CD4-positive, alpha-beta memory T cell (primary cell): ENCODE measurements around the gene CCDC78. TPM values are rescaled to one million over a fixed set of nuclear protein-coding genes. Genes with fewer than 3 reads are reported as not detected.

Experiments
- CTCF ChIA-PET: fragments of 350-600 bp; sonication (Branson Sonifier 250); formaldehyde crosslinking; loops from one replicate; lab custom pipeline; 2021; ENCODE audit warnings: inconsistent platforms; ENCODE audit not compliant: partially characterized antibody; lab: Charles Lee
- POLR2A ChIA-PET: fragments of 350-600 bp; sonication (Branson Sonifier 250); formaldehyde crosslinking; loops from one replicate; lab custom pipeline; 2021; ENCODE audit not compliant: partially characterized antibody; lab: Charles Lee
- DNase-seq, 5 donors: peaks; one replicate each; pipeline versions ENCODE4 v3.0.0 to v3.0.0-alpha.2; 2020 to 2022; ENCODE audit warnings: mixed read lengths in 1 of 5
- H3K27ac ChIP-seq: one replicate; pipeline ENCODE4 v1.7.0; 2013; ENCODE audit warnings: low read depth, low read length
- H3K27me3 ChIP-seq: 2 replicates; pipeline ENCODE4 v1.7.0; 2013; ENCODE audit warnings: mild to moderate bottlenecking, low read length, moderate library complexity; ENCODE audit not compliant: insufficient read depth
- H3K36me3 ChIP-seq: 2 replicates; pipeline ENCODE4 v1.7.0; 2013; ENCODE audit warnings: mild to moderate bottlenecking, low read length, moderate library complexity; ENCODE audit not compliant: insufficient read depth
- H3K4me1 ChIP-seq: 2 replicates; pipeline ENCODE4 v1.7.0; 2013; ENCODE audit warnings: mild to moderate bottlenecking, low read length, moderate library complexity; ENCODE audit not compliant: insufficient read depth
- H3K4me3 ChIP-seq, 2 donors: one replicate each; pipeline ENCODE4 v1.7.0; 2013; ENCODE audit warnings: low read length in 2 of 2, mild to moderate bottlenecking in 1 of 2
- H3K9me3 ChIP-seq, 2 donors: one replicate each; pipeline ENCODE4 v1.7.0; 2013; ENCODE audit warnings: low read length in 2 of 2, control low read depth in 1 of 2; ENCODE audit not compliant: control insufficient read depth in 1 of 2
- H3K27ac Mint-ChIP-seq, 7 donors: one replicate each; pipeline ENCODE4 v1.8.0; 2020 to 2021; ENCODE audit warnings: mixed read lengths in 7 of 7, mild to moderate bottlenecking in 6 of 7, inconsistent platforms in 3 of 7, moderate library complexity in 3 of 7
- H3K27me3 Mint-ChIP-seq, 2 donors: one replicate each; pipeline ENCODE4 v1.8.0; 2020 to 2021; ENCODE audit warnings: mixed read lengths in 2 of 2
- H3K36me3 Mint-ChIP-seq, 2 donors: one replicate each; pipeline ENCODE4 v1.8.0; 2020 to 2021; ENCODE audit warnings: mixed read lengths in 2 of 2, inconsistent platforms in 1 of 2, mild to moderate bottlenecking in 1 of 2
- H3K4me1 Mint-ChIP-seq, 4 donors: one replicate each; pipeline ENCODE4 v1.8.0; 2020 to 2021; ENCODE audit warnings: mixed read lengths in 4 of 4, mild to moderate bottlenecking in 1 of 4
- H3K4me3 Mint-ChIP-seq, 8 donors: one replicate each; pipeline ENCODE4 v1.8.0; 2020 to 2021; ENCODE audit warnings: mixed read lengths in 8 of 8, mild to moderate bottlenecking in 7 of 8, moderate library complexity in 6 of 8, inconsistent platforms in 3 of 8
- H3K9me3 Mint-ChIP-seq, 8 donors: one replicate each; pipeline ENCODE4 v1.8.0; 2020 to 2021; ENCODE audit warnings: mixed read lengths in 8 of 8, mild to moderate bottlenecking in 5 of 8, inconsistent platforms in 3 of 8, moderate library complexity in 1 of 8
- intact Hi-C: fragments of 100-400 bp; cut with micrococcal nuclease; formaldehyde crosslinking; loops from one replicate; pipeline ENCODE4 v1.15.1; 2023
- polyA plus RNA-seq, 2 donors: library from polyadenylated mRNA; unstranded; fragments of 300-500 nt; fragmentation: Illumina TruSeq; gene quantifications; one replicate each; pipeline ENCODE4 v1.2.3, GENCODE V29; 2021
- total RNA-seq, 2 experiments: library from RNA; stranded (reverse); gene quantifications; one replicate each; pipeline ENCODE4 v1.2.3, GENCODE V29; 2021

Gene CCDC78
- total and polyA plus RNA-seq, 4 experiments from 2014 or later: 4.5 to 5.1 TPM; not detected in 2

DNA sequence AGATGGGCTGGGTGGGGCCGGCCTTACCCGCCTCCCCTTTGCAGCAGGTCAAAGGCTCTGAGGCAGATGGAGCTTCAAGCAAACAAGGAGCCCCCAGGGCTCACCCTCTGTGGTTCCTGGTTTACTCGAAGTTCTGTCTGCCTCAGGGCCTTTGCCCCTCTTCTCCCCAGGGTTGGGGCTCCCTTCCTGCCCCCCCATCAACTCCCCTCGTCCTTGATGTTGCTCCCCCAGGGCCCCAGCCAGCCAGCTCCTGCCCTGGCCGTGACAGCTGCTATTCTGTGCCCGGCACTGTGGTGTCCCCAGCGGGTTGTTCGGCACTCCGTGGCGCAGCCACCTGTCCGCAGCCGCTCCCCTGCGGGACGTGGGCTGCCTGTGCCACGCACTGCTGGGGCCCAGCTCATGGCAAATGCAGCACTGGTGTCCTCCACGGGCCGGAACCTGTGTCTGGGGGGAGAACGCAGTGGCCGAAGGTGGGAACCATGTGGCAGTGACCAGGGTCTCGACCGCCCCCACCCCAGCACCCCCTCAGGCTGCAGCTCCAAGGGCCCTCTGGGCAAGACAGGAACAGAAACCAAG is 15.7 kb downstream of the CCDC78 start:
- Mint-ChIP-seq H3K9me3 (no peaks in the 10 kb centered on the region), H3K4me3 (no peak overlapping the region), H3K27me3 (peaks cover 19 to 36% of the 10 kb centered on the region in 2 donors), H3K27ac (no peak overlapping the region), H3K4me1 (peaks cover 0 to 13% (median 6%) of the 10 kb centered on the region in 4 donors), H3K36me3 (no peaks in the 10 kb centered on the region)
- Histone ChIP-seq H3K27me3 (peaks cover 38% of the 10 kb centered on the region), H3K27ac (no peak overlapping the region), H3K9me3 (no peaks in the 10 kb centered on the region), H3K36me3 (no peaks in the 10 kb centered on the region), H3K4me1 (peaks cover 6% of the 10 kb centered on the region), H3K4me3 (no peak overlapping the region)
- ChIA-PET POLR2A (interaction anchor here (0.9 to 9.0 kb wide), 3 partner anchors 11 to 15 kb away, joined by 3 to 71 read pairs (median 4); partner anchors contain the start of genes ANTKMT, CCDC78 and HAGHL), CTCF (interaction anchor here (0.7 to 6.0 kb wide), 5 partner anchors 9 to 75 kb away, joined by 3 to 84 read pairs (median 3); partner anchors contain the start of genes CHTF18, CIAO3 and RPUSD1)
- no peak for DNase-seq
- intact Hi-C loops: loop anchor here (1.0 kb wide), 2 partner anchors 31 to 75 kb away; no protein-coding TSS in a partner anchor

DNA sequence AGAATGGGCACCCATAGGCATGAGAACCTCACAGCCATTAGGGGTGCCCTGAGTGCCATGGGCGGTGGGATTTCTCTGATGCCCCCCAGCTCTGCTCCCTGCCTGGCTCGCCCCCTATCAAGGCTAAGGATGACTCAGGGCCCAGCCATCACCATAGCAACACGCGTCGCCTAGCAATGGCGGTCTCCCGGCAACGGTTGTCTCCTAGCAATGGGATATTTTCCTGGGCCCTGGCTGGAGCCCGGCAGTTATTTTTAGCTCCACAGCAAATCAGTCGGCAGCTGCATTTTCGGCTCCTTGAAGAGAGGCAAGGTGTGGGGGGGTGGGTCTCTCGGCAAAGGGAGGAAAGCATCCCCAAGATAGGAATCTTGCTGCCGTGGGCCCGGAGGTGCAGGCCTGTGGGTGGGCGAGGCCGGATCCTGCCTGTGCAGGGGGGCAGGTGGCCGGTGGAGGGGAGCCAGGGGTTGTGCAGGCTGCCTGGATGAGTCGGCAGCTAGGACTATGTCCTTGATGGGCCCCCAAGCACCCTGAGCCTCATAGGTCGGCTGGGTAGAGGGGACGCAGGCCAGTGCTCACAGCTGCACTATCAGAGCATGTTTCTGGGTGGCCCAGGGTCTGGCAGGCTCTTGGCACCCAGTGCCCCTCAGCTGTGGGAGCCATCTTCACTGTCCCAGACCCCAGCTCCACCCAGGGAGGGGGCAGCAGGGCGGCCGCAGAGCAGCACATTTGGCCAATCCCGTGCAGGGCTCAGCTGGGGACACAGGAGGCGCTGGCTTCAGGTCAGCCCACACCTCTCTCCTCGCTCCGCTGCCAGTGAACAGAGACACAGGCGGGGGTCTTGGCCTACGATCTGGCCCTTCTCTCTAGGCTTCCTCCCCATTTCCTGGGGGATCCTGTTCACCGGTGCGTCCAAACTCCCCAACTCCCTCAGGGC is 16.4 kb downstream of the CCDC78 start:
- Mint-ChIP-seq H3K9me3 (no peaks in the 10 kb centered on the region), H3K36me3 (no peaks in the 10 kb centered on the region), H3K4me3 (no peak overlapping the region), H3K4me1 (peaks cover 0 to 13% (median 6%) of the 10 kb centered on the region in 4 donors), H3K27ac (no peak overlapping the region), H3K27me3 (peaks cover 19 to 36% of the 10 kb centered on the region in 2 donors)
- Histone ChIP-seq H3K27me3 (peaks cover 39% of the 10 kb centered on the region), H3K36me3 (no peaks in the 10 kb centered on the region), H3K4me3 (no peak overlapping the region), H3K9me3 (no peaks in the 10 kb centered on the region), H3K4me1 (peaks cover 6% of the 10 kb centered on the region), H3K27ac (no peak overlapping the region)
- POLR2A ChIA-PET: interaction anchor here (0.6 to 9.0 kb wide), 4 partner anchors 11 to 26 kb away, joined by 3 to 71 read pairs (median 4); partner anchors contain the start of genes ANTKMT, CCDC78 and HAGHL
- CTCF ChIA-PET: interaction anchor here (0.7 to 6.0 kb wide), 4 partner anchors 10 to 76 kb away, joined by 3 to 84 read pairs (median 5); partner anchors contain the start of genes CHTF18, CIAO3 and RPUSD1
- no peak for DNase-seq
- intact Hi-C loops: no loop called here

DNA sequence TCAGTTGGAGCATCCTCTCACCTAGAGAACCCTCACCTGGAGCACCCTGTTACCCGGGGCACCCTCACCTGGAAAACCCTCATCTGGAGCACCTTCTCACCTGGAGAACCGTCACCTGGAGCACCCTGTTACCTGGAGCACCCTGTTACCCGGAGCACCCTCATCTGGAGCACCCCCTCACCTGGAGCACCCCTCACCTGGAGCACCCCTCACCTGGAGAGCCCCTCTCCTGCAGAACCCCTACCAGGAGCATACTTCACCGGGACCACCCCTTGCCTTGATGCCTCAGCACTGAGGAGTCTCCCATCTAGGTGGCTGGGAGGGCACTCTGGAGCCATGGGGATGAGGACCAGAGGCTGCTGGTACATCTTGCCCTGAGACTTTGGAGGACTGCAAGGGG is 17.3 kb downstream of the CCDC78 start:
- DNase-seq: no peak
- Histone ChIP-seq H3K36me3 (no peaks in the 10 kb centered on the region), H3K4me3 (no peak overlapping the region), H3K9me3 (no peaks in the 10 kb centered on the region), H3K27ac (no peak overlapping the region), H3K4me1 (no peaks in the 10 kb centered on the region), H3K27me3 (peaks cover 48% of the 10 kb centered on the region)
- CTCF ChIA-PET: no interaction called here
- H3K27ac Mint-ChIP-seq: no peak overlapping the region
- H3K27me3 Mint-ChIP-seq: peaks cover 19 to 36% of the 10 kb centered on the region in 2 donors
- no peak overlapping the region for H3K4me3 Mint-ChIP-seq
- H3K4me1 Mint-ChIP-seq: peaks cover 0 to 13% (median 6%) of the 10 kb centered on the region in 4 donors
- no peaks in the 10 kb centered on the region for H3K9me3 Mint-ChIP-seq
- POLR2A ChIA-PET: interaction anchor here (1.4 kb wide), 1 partner anchor 13 kb away, joined by 4 read pairs; no protein-coding TSS in a partner anchor
- no peaks in the 10 kb centered on the region for H3K36me3 Mint-ChIP-seq
- intact Hi-C loops: no loop called here

DNA sequence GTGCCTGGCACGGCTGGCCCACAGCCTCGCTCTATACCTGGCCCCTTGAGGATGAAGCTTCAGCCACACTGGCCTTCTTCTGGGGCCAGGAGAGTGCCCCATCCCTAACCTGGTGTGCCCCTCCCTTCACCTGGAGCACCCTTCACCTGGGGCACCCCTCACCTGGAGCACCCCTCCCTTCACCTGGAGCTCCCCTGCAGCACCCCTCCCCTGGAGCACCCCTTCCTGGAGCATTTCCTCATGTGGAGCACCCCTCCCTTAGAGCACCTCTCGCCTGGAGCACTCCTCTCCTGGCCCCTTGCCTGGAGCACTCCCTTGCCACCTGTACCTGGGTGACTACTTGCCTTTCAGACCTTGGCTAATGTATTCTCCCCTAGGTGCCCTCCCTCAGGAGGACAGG is 18.2 kb downstream of the CCDC78 start:
- ChIA-PET POLR2A (interaction anchor here (0.6 to 1.0 kb wide), 3 partner anchors 9 to 80 kb away, joined by 3 to 5 read pairs (median 3); partner anchors contain the start of genes CHTF18 and RPUSD1), CTCF (interaction anchor here (0.9 kb wide), 1 partner anchor 12 kb away, joined by 4 read pairs; no protein-coding TSS in a partner anchor)
- peaks cover 20 to 38% of the 10 kb centered on the region in 2 donors for H3K27me3 Mint-ChIP-seq

GRCh38 chr16:707062-707538 is 19.1 kb downstream of the CCDC78 start:
- no peak overlapping the region for H3K27ac ChIP-seq
- no peaks in the 10 kb centered on the region for H3K36me3 ChIP-seq
- Mint-ChIP-seq H3K4me3 (peak overlapping the region in 1 of 8 donors; percentile 38), H3K27me3 (peaks cover 28 to 40% of the 10 kb centered on the region in 2 donors), H3K36me3 (no peaks in the 10 kb centered on the region), H3K9me3 (peaks cover 0 to 1% (median 0%) of the 10 kb centered on the region in 8 donors), H3K4me1 (peaks cover 0 to 12% (median 4%) of the 10 kb centered on the region in 4 donors), H3K27ac (no peak overlapping the region)
- ChIA-PET CTCF (interaction anchor here (0.9 to 1.3 kb wide), 4 partner anchors 9 to 26 kb away, joined by 3 to 4 read pairs (median 4); no protein-coding TSS in a partner anchor), POLR2A (interaction anchor here (0.8 to 1.5 kb wide), 4 partner anchors 8 to 81 kb away, joined by 3 to 8 read pairs (median 4); partner anchors contain the start of genes CHTF18 and RPUSD1)
- H3K9me3 ChIP-seq: no peaks in the 10 kb centered on the region
- H3K4me1 ChIP-seq: no peaks in the 10 kb centered on the region
- intact Hi-C loops: no loop called here
- DNase-seq: no peak
- H3K4me3 ChIP-seq: no peak overlapping the region
- H3K27me3 ChIP-seq: peaks cover 56% of the 10 kb centered on the region

More for the DNA sequence above, 18.2 kb downstream of the CCDC78 start:
- no peaks in the 10 kb centered on the region for H3K36me3 ChIP-seq
- H3K4me3 ChIP-seq: no peak overlapping the region
- no peaks in the 10 kb centered on the region for H3K4me1 ChIP-seq
- H3K27ac ChIP-seq: no peak overlapping the region
- peak overlapping the region in 1 of 7 donors; percentile 42 for H3K27ac Mint-ChIP-seq
- H3K4me3 Mint-ChIP-seq: peak overlapping the region in 1 of 8 donors; percentile 43
- no peaks in the 10 kb centered on the region for H3K9me3 ChIP-seq
- no peaks in the 10 kb centered on the region for H3K36me3 Mint-ChIP-seq
- H3K4me1 Mint-ChIP-seq: peaks cover 0 to 13% (median 6%) of the 10 kb centered on the region in 4 donors
- no peak for DNase-seq
- intact Hi-C loops: no loop called here
- H3K27me3 ChIP-seq: peaks cover 56% of the 10 kb centered on the region
- no peaks in the 10 kb centered on the region for H3K9me3 Mint-ChIP-seq

- Histone ChIP-seq H3K9me3 (no peaks in the 10 kb centered on the region), H3K36me3 (no peaks in the 10 kb centered on the region), H3K27ac (no peak overlapping the region), H3K27me3 (peaks cover 56% of the 10 kb centered on the region), H3K4me1 (peaks cover 4% of the 10 kb centered on the region), H3K4me3 (no peak overlapping the region)
- CTCF ChIA-PET: interaction anchor here (1.0 to 1.3 kb wide), 3 partner anchors 9 to 26 kb away, joined by 3 to 4 read pairs (median 3); no protein-coding TSS in a partner anchor
- POLR2A ChIA-PET: interaction anchor here (1.1 to 1.5 kb wide), 2 partner anchors 11 to 13 kb away, joined by 3 to 8 read pairs; no protein-coding TSS in a partner anchor
- H3K36me3 Mint-ChIP-seq: no peaks in the 10 kb centered on the region
- no peak overlapping the region for H3K27ac Mint-ChIP-seq
- no peak for DNase-seq
- peaks cover 0 to 1% (median 0%) of the 10 kb centered on the region in 8 donors for H3K9me3 Mint-ChIP-seq
- H3K27me3 Mint-ChIP-seq: peaks cover 28 to 40% of the 10 kb centered on the region in 2 donors
- H3K4me1 Mint-ChIP-seq: peaks cover 0 to 14% (median 4%) of the 10 kb centered on the region in 4 donors
- peak overlapping the region in 5 of 8 donors; percentile 52 to 66 (median 59) for H3K4me3 Mint-ChIP-seq
- intact Hi-C loops: no loop called here
Observed at GRCh38 chr16:706189-707061, 19.8 kb downstream of the CCDC78 start.
